Tibial nerve (tissue), 4 donors: ENCODE data around the gene GRIA1.

Experiments
- EP300 ChIP-seq, 2 donors: sonication (generic); formaldehyde crosslinking; IDR thresholded peaks; one replicate each; pipeline ENCODE4 v1.6.1; 2017; ENCODE audit warnings: antibody characterized with exemption in 2 of 2, mild to moderate bottlenecking in 1 of 2
- POLR2A ChIP-seq, 2 donors: fragments of 450-650 bp; IDR thresholded peaks; one replicate each; pipeline ENCODE4 v1.6.1; 2017; ENCODE audit warnings: antibody characterized with exemption in 2 of 2, mild to moderate bottlenecking in 2 of 2, moderate library complexity in 2 of 2
- TF ChIP-seq, protein P1 (sequence below), 5 experiments: fragments of 200-600 bp in 3 of 5; fragments of 450-650 bp in 2 of 5; sonication (generic) in 3 of 5; IDR thresholded peaks; one replicate each; pipeline ENCODE4 v1.5.1; 2016 to 2019; ENCODE audit warnings: antibody characterized with exemption in 5 of 5, mild to moderate bottlenecking in 3 of 5, moderate library complexity in 2 of 5

DNA sequence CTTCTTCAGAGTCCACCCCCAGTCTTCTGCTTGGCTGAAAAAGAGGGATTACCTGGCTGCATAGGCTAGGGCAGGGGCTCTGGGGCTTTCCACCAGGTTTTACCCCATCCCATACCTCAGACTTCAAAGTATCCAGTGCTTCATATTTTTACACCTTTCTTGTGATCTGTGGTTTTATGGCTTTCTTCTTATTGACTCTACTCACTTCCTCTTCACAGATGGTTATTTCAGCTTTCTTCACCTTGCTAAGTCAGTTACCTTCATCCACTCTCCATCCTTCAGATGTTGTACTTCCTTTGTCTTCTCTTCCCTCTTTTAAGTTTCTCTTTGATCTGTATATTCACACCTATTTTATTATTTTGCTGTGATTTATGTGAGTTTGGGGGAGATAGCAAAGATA is 104.3 kb downstream of the GRIA1 start:
- TF ChIP-seq, protein P1, sequence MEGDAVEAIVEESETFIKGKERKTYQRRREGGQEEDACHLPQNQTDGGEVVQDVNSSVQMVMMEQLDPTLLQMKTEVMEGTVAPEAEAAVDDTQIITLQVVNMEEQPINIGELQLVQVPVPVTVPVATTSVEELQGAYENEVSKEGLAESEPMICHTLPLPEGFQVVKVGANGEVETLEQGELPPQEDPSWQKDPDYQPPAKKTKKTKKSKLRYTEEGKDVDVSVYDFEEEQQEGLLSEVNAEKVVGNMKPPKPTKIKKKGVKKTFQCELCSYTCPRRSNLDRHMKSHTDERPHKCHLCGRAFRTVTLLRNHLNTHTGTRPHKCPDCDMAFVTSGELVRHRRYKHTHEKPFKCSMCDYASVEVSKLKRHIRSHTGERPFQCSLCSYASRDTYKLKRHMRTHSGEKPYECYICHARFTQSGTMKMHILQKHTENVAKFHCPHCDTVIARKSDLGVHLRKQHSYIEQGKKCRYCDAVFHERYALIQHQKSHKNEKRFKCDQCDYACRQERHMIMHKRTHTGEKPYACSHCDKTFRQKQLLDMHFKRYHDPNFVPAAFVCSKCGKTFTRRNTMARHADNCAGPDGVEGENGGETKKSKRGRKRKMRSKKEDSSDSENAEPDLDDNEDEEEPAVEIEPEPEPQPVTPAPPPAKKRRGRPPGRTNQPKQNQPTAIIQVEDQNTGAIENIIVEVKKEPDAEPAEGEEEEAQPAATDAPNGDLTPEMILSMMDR (IDR thresholded peaks at IDR 0.05): no peak
- TF ChIP-seq POLR2A (IDR thresholded peaks at IDR 0.05): no peak
- no peak for TF ChIP-seq EP300 (IDR thresholded peaks at IDR 0.05)
